GM12874 (cell line): ENCODE results near the gene WDR47.

Experiments used
- CTCF ChIP-seq: IDR thresholded peaks from 2 replicates; pipeline ENCODE4 v1.5.1; 2011; ENCODE audit warnings: low read depth, mild to moderate bottlenecking, control low read depth, low read length, moderate library complexity; ENCODE audit not compliant: insufficient read depth

Gene WDR47

GRCh38 chr1:108933944-108934343 lies 108.0 kb downstream of the WDR47 start:
- TF ChIP-seq CTCF, result no peak

GRCh38 chr1:108925920-108926319 lies 116.0 kb downstream of the WDR47 start:
- no peak for TF ChIP-seq CTCF
